ENCODE measurements around the gene DUSP1. TPM values are rescaled to one million over a fixed set of nuclear protein-coding genes. Genes with fewer than 3 reads are reported as not detected.

The DUSP1 gene
- total RNA-seq, 2 experiments from 2014 or later = 5.3 to 7.0 TPM

GRCh38 chr5:172754596-172755356 lies 16.2 kb downstream of the DUSP1 start:
- H3K9me3 ChIP-seq (ENCODE audit: low read length) = no peaks in the 10 kb centered on the region
- H2AFZ ChIP-seq (ENCODE audit: low read length) = no peak overlapping the region
- TF ChIP-seq EZH2phosphoT487 (IDR thresholded peaks at IDR 0.05; ENCODE audit: borderline replicate concordance, low read depth, low read length) (no peak), CTCF (conservative IDR thresholded peaks at IDR 0.05; ENCODE audit: low read length) (no peak)
- H3K4me2 ChIP-seq (ENCODE audit: low read length) = no peak overlapping the region
- no peak overlapping the region for H3K27ac ChIP-seq (ENCODE audit: low read depth, low read length, poor library complexity, severe bottlenecking)
- H3K79me2 ChIP-seq (ENCODE audit: insufficient read depth, low read depth, low read length) = no peaks in the 10 kb centered on the region
- POLR2A ChIA-PET = interaction anchor here (0.6 to 1.4 kb wide), 2 partner anchors 10 to 206 kb away, joined by 3 to 5 read pairs; no protein-coding TSS in a partner anchor
- H3K36me3 ChIP-seq (ENCODE audit: insufficient read depth, low read length) = no peaks in the 10 kb centered on the region
- H3K4me3 ChIP-seq (ENCODE audit: low read depth, low read length, poor library complexity, severe bottlenecking) = no peak overlapping the region
- intact Hi-C loops (cut with micrococcal nuclease; ENCODE audit: unreplicated experiment) = no loop called here
- H3K9me2 ChIP-seq (ENCODE audit: insufficient read depth, low read length) = no peaks in the 10 kb centered on the region
- no TSS peak for BruUV-seq (replicated peaks)
- CTCF ChIA-PET (ENCODE audit: unreplicated experiment) = no interaction called here
- no peaks in the 10 kb centered on the region for H3K4me1 ChIP-seq (ENCODE audit: insufficient read depth, low read length, poor library complexity, severe bottlenecking)
- no peak for DNase-seq (ENCODE audit: low spot score)
- no peaks in the 10 kb centered on the region for H4K20me1 ChIP-seq (ENCODE audit: insufficient read depth, low read length)

GRCh38 chr5:172753101-172753500 lies 17.9 kb downstream of the DUSP1 start:
- POLR2A ChIA-PET = no interaction called here
- no peak for DNase-seq (ENCODE audit: low spot score)
- no peaks in the 10 kb centered on the region for H3K9me2 ChIP-seq (ENCODE audit: insufficient read depth, low read length)
- BruUV-seq (replicated peaks) = no TSS peak
- no peaks in the 10 kb centered on the region for H3K4me1 ChIP-seq (ENCODE audit: insufficient read depth, low read length, poor library complexity, severe bottlenecking)
- H2AFZ ChIP-seq (ENCODE audit: low read length) = no peak overlapping the region
- intact Hi-C loops (cut with micrococcal nuclease; ENCODE audit: unreplicated experiment) = no loop called here
- H3K79me2 ChIP-seq (ENCODE audit: insufficient read depth, low read depth, low read length) = no peaks in the 10 kb centered on the region
- H3K36me3 ChIP-seq (ENCODE audit: insufficient read depth, low read length) = no peaks in the 10 kb centered on the region
- TF ChIP-seq EZH2phosphoT487 (IDR thresholded peaks at IDR 0.05; ENCODE audit: borderline replicate concordance, low read depth, low read length) (no peak), CTCF (conservative IDR thresholded peaks at IDR 0.05; ENCODE audit: low read length) (no peak)
- CTCF ChIA-PET (ENCODE audit: unreplicated experiment) = interaction anchor here (0.6 kb wide), 1 partner anchor 452 kb away, joined by 5 read pairs; no protein-coding TSS in a partner anchor
- H4K20me1 ChIP-seq (ENCODE audit: insufficient read depth, low read length) = no peaks in the 10 kb centered on the region
- H3K27ac ChIP-seq (ENCODE audit: low read depth, low read length, poor library complexity, severe bottlenecking) = no peak overlapping the region
- no peak overlapping the region for H3K4me3 ChIP-seq (ENCODE audit: low read depth, low read length, poor library complexity, severe bottlenecking)
- no peaks in the 10 kb centered on the region for H3K9me3 ChIP-seq (ENCODE audit: low read length)
- H3K4me2 ChIP-seq (ENCODE audit: low read length) = no peak overlapping the region

GRCh38 chr5:172751761-172752510 lies 19.1 kb downstream of the DUSP1 start:
- ChIA-PET CTCF (ENCODE audit: unreplicated experiment) (no interaction called here), POLR2A (no interaction called here)
- Histone ChIP-seq H2AFZ (ENCODE audit: low read length) (no peak overlapping the region), H4K20me1 (ENCODE audit: insufficient read depth, low read length) (no peaks in the 10 kb centered on the region), H3K4me1 (ENCODE audit: insufficient read depth, low read length, poor library complexity, severe bottlenecking) (no peaks in the 10 kb centered on the region), H3K36me3 (ENCODE audit: insufficient read depth, low read length) (no peaks in the 10 kb centered on the region), H3K9me3 (ENCODE audit: low read length) (no peaks in the 10 kb centered on the region), H3K4me2 (ENCODE audit: low read length) (no peak overlapping the region), H3K27ac (ENCODE audit: low read depth, low read length, poor library complexity, severe bottlenecking) (no peak overlapping the region), H3K79me2 (ENCODE audit: insufficient read depth, low read depth, low read length) (no peaks in the 10 kb centered on the region), H3K9me2 (ENCODE audit: insufficient read depth, low read length) (no peaks in the 10 kb centered on the region), H3K4me3 (ENCODE audit: low read depth, low read length, poor library complexity, severe bottlenecking) (no peak overlapping the region)
- intact Hi-C loops (cut with micrococcal nuclease; ENCODE audit: unreplicated experiment) = no loop called here
- no TSS peak for BruUV-seq (replicated peaks)
- no peak for DNase-seq (ENCODE audit: low spot score)
- TF ChIP-seq EZH2phosphoT487 (IDR thresholded peaks at IDR 0.05; ENCODE audit: borderline replicate concordance, low read depth, low read length) (no peak), CTCF (conservative IDR thresholded peaks at IDR 0.05; ENCODE audit: low read length) (no peak)
